Hematopoietic multipotent progenitor cell treated with erythropoietin and hydrocortisone succinate and interleukin-3 and kit ligand, for 8 days (in vitro differentiated cells): ENCODE results near the gene NPAS3.

Experiments
- DNase-seq: peaks from one replicate; pipeline ENCODE4 v3.0.0-alpha.2; 2015

Gene NPAS3

GRCh38 chr14:33696165-33696564 lies 757.5 kb downstream of the NPAS3 start:
- DNase-seq: no peak

DNA sequence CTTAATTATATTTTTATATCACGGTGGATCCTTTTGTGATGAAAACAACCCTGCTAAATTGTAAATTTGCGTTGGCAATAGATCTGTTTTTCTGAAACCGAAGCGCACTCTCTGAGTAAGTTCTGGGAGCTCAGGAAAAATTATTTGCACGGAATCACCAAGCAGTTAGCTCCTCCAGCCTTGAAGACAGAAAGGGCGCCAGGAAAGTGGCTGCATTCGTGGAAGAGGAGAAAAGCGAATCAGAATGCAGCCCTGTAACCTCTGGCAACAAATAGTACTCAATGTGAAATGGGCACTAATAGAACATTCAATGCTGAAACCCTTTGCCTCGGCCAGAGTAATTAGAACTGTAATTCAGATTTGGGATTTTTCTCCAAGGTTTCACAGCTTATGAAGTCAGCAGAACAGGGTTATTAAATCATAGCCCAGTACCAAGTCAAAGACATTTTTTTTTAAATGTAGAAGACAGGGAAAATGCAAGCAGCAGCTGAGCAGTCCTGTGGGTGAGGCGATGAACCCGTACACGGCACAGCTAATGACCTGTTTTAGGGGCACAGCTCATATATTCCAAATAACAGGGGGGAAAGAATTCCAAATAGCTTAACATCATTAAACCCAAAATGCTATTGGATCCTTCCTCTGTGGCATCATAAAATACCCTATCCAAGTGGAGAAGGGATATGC lies 760.8 kb downstream of the NPAS3 start:
- DNase-seq: no peak

- no peak for DNase-seq
Measured at GRCh38 chr14:33700052-33700451, 761.4 kb downstream of the NPAS3 start.

DNA sequence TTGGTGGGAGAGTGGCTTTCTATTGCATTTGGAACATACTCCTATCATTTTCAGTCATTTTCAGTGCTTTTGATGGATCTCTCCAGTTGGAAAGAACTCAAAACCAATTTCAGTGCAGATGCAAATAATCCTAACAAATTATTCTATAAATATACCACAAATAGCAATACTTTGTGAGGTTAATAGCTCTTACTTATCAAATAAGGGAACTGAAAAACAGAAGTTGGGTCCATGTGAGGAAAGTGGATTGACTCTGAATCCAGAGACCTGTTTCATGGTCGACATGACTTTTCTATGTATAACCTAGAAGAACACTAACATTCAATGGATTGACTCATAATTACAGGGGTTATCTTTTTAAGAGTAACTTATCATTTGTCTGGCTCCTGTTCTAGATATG lies 763.6 kb downstream of the NPAS3 start:
- no peak for DNase-seq

DNA sequence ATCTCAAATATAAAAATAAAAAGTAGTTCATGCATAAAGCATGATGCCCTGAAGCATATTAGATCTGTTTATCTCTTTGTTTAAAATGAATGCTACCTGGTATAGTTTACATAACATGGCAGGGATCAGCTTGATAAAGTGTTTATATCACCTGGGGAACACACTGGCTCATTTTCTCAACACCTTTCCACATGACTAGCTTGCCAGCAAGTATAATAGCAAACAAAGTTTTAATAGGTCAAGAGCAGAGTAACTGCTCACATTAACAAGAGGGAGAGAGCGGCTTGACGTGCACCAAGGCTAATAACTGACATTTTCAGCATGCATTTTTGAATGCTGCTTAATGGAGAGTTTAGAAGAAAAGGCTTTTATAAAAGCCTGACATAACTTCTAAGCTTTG lies 765.8 kb downstream of the NPAS3 start:
- no peak for DNase-seq

DNA sequence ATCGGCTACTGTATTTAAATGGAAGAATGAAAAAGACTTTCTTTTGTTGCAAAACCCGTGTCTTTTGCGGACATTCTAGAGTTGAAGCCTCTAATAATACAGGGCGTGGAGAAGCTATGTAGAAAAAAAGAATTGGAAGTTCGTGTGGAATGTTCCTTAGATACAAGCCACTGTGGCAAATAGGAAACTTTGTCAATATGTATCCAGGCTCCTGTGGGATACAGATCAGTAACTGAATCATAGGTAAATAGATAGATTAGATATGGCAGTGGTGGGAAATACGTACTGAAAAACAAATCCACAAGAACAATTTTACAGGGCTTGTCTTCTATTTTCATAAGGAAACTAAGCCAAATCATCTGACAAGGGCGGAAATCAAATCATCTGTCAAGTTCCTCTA lies 766.8 kb downstream of the NPAS3 start:
- no peak for DNase-seq

DNA sequence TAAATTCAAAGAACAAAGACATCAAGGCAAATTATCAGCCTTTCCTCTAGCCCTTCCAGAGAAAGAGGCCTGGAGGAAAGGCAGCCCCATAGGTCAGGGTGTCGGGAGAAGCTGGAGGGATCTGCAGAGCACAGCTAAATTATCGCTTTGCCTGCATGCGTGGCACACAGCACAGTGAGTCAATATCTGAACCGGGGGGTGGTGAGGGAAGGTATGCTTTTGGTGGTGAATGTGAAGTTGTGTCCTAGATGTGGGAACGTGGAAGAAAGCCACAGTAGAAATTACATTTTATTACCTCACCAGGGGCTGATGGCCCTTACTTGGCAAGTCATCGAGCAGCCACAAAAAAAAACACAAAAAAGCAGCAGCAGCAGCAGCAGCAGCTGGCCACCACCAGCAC lies 769.0 kb downstream of the NPAS3 start:
- DNase-seq: no peak

DNA sequence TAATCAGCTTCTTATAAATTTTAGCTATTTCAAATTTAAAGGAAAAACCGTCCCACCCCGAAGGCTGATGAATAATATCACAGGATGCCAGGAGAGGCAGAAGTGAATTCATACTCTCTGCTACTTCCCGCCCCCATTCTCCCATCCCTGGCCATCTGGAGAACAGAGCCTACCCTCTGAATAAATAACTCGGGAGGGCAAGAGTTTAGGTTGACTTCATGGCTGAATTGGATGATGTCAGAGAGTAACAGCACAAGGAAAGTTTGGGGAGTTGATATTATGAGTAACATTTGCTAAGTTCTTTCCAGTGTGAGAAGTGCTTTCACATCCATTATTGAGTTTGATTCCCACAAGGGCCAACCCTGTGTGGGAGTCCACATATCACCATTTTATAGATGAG lies 770.6 kb downstream of the NPAS3 start:
- DNase-seq: no peak

GRCh38 chr14:33709711-33710110 lies 771.0 kb downstream of the NPAS3 start:
- no peak for DNase-seq

- DNase-seq: no peak
Measured at GRCh38 chr14:33710273-33710672, 771.6 kb downstream of the NPAS3 start.

DNA sequence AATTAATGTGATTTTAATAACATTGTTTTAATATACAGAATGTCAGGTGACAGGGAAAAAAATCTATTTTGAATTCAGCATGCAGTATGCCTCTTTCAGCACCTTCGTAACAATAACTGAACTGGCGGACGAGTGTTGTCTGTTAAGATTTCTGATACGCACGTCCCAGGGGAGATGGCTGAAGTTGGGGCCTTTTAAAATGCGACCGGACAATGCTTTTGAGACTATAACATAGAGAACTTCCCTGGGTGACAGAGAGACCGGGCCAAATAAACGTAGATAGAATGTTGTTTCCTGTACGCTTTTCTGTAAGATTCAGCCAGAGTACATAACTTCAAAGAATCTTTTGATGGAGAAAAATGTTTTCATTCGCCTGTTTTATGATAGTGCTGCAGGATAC lies 772.5 kb downstream of the NPAS3 start:
- no peak for DNase-seq

GRCh38 chr14:33711811-33712216 lies 773.1 kb downstream of the NPAS3 start:
- DNase-seq: no peak

DNA sequence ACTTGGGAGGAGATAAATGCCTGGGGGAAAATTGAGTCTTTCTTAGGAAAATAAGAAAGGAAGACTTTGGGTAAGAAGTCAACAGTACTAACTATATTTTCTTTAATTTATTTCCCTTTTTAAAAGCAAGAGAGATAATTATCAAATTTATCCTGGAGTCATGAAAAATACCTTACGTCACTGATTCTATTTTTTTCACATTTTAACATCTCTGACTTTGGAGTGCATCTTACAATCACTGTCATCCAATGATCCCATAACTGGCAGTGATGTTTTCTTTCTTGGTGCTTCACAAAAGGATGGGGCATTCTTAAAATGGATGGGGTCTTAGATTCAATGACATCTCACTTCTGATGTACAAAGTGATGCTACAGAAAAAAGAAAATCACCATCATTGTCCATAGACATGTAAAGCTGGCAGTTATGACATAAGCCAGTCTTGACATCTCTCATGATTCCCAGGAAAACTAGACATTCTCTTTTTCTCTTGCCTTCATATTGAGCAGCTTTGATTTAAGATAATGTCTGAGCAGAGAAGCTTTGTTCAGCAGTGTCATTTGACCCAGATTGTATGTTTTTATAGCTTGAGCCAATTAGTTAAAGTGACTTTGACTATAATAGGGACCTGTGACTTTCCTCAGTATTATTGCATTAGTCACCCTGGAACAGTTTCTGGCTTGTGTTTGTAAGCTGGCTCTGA lies 776.0 kb downstream of the NPAS3 start:
- no peak for DNase-seq

DNA sequence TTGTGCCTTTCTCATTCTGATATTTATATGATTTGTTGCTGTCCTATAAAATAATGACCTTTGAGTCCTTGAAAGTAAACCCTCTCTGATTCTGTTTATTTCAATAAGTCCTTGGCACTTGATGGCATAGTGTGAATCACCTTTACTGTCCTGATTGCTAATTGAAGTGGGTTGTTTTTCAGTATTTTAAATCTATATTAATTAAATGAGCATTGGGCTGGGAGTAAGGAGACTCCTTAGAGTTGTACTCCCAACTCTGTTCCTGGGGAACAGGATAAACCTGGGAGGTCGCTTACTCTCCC lies 776.5 kb downstream of the NPAS3 start:
- no peak for DNase-seq

- DNase-seq: no peak
Measured at GRCh38 chr14:33716921-33717320, 778.2 kb downstream of the NPAS3 start.

GRCh38 chr14:33717866-33718265 lies 779.2 kb downstream of the NPAS3 start:
- no peak for DNase-seq

DNA sequence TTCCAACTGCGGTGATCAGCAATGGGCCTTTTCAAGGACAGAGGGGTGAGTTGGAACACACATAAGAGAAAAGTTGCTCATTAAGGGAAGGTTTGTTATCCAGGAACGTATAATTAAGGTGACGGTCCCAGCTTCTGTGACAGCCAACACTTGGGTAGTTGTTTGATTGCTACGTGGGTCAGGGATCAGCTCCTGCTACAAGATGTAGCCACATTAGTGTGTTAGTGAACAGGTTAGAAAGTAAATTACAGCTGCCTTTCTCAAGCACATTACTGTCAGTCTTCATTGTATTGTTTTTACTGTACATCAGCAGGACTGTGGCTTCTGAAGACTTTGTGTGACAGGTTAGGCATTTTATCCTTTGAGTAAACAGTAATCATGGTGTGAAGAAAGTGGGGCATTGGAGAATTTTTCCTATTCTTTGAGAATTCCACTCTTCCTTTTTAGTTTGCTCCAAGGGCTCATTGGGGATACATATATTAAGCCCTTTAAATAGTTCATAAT lies 781.7 kb downstream of the NPAS3 start:
- DNase-seq: no peak

- no peak for DNase-seq
Measured at GRCh38 chr14:33726685-33727084, 788.0 kb downstream of the NPAS3 start.

- no peak for DNase-seq
Measured at GRCh38 chr14:33727606-33728005, 788.9 kb downstream of the NPAS3 start.

GRCh38 chr14:33728010-33728498 lies 789.4 kb downstream of the NPAS3 start:
- no peak for DNase-seq

GRCh38 chr14:33730156-33730555 lies 791.5 kb downstream of the NPAS3 start:
- DNase-seq: no peak

GRCh38 chr14:33732175-33732574 lies 793.5 kb downstream of the NPAS3 start:
- no peak for DNase-seq

DNA sequence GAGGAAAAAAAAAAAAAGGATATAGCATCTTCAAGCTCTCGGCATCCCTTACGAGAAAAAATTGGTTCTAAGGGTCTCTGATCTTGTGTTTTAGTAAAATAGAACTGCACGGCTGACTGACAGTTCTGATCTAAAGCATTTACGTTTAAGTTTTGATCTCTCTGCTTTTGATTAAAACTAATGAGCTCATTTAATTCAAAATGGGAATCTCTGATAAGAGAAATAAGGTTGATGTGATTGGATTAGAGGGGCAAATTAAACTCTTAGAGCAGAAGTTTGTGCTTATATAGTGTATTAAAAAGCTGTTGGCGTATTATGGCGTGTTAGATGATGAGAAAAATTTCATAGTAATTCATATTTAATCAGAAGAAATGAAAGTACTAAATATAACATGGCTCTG lies 794.6 kb downstream of the NPAS3 start:
- no peak for DNase-seq

DNA sequence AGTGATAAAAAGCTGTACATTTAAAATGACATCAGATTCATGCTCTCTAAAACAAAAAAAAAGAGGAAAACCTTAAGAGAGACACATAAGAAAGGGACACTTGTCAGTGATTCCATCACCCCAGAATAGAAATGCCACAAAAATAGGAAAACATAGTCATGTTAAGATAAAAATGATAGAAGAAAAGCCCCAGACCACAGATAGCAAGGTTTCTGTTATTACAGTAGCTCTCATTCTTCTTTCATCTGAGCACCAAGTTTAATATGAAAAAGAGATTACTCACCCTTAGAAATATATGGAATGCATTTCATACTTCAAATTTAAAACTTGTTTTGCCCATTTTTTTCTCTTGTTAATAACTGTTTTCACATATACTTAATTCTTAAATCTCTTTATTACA lies 795.0 kb downstream of the NPAS3 start:
- no peak for DNase-seq

DNA sequence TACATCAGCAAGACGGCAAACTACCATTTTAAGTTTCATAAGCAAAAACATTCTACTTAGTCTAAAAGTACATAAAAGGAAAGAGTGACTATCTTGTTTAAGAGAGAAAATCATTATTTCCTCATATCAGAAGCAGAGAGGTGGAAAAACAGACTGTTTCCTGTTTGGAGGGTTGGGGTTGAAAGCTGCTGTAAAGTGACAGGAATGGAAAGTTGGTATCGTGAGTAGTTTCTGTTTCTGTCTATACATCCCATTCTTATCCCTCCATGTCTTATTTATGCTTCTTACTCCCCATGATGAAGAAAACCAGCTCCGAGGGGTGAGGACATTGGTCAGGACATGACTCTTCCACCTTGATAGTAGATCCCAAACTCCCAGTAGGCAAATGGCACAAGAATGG lies 795.7 kb downstream of the NPAS3 start:
- no peak for DNase-seq
